Keratinocyte (primary cell): Measurements from ENCODE around the gene MLPH.

Experiments
- CTCF ChIP-seq, 3 experiments: IDR thresholded peaks in 1 of 3; conservative IDR thresholded peaks in 1 of 3; optimal IDR thresholded peaks in 1 of 3; 2 replicates in 2 of 3; 3 replicates in 1 of 3; pipeline versions ENCODE3 to v1.5.1; 2011; ENCODE audit warnings: low read length in 3 of 3, mild to moderate bottlenecking in 3 of 3, moderate library complexity in 2 of 3, control low read depth in 1 of 3, inconsistent platforms in 1 of 3; ENCODE audit not compliant: insufficient read depth in 2 of 3; ENCODE audit errors: extremely low read depth in 1 of 3
- EZH2 ChIP-seq: IDR thresholded peaks from one replicate; pipeline ENCODE4 v1.6.1; 2012; ENCODE audit warnings: inconsistent platforms, mild to moderate bottlenecking, low read length, moderate library complexity

DNA sequence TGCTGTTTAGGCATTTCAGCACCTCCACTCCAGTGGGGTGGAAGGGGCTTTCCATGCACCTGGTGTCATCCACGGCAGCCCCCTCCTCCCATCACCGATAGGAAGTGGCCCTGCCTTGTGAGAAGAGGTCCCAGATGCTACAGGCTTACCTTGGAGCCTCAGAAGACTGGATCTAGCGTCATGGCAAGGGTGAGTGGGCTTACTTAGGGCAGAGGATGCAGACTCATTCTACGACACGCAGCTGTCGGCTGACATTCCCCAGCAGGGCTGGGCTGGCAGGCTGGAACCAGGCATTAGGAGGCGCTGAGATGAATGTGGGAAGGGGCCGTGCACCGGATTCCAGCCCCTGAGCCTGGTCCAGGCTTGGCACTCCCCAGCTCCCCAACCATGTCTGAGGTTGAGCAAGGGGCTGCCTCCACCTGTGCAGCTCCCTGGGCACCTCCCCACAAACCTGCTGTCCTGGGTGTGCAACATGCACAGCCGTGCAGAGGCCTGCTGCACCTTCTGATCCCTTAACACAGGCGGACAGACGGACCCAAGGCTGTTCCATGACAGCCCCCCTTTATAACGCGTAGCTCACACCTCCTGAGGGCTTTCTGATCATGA lies 77.6 kb downstream of the MLPH start:
- TF ChIP-seq CTCF (optimal IDR thresholded peaks at IDR 0.05 in 1 of 3, IDR thresholded peaks at IDR 0.05 in 1 of 3, conservative IDR thresholded peaks at IDR 0.05 in 1 of 3; ENCODE audit: extremely low read depth in 1 of 3, insufficient read depth in 2 of 3, low read length in 3 of 3), result no peak
- no peak for TF ChIP-seq EZH2
